ENCODE measurements around the gene DNLZ.

DNA sequence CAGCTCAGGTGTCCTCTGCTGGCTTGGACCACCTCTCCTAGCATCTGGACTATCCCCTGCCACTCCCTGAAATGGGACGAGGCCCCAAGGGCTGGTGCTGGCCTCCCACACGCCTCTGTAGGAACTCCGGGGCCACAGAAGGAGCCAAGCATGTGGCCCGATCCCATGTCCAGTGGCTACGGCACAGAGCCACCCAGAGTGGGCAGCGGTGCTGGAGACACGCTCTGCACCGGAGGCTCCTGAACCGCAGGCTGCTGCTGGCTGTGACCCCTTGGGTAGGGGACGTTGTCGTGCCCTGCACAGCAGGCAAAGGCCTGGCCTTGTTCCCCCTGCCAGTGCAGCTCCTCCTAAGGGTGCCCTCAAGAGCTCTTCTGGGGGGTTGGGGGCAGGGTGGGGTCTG is 16.3 kb upstream of the DNLZ start:
- no peak for TF ChIP-seq EZH2 (IDR thresholded peaks at IDR 0.05; ENCODE audit: low read length, missing control alignments)
- TF ChIP-seq, protein P1, sequence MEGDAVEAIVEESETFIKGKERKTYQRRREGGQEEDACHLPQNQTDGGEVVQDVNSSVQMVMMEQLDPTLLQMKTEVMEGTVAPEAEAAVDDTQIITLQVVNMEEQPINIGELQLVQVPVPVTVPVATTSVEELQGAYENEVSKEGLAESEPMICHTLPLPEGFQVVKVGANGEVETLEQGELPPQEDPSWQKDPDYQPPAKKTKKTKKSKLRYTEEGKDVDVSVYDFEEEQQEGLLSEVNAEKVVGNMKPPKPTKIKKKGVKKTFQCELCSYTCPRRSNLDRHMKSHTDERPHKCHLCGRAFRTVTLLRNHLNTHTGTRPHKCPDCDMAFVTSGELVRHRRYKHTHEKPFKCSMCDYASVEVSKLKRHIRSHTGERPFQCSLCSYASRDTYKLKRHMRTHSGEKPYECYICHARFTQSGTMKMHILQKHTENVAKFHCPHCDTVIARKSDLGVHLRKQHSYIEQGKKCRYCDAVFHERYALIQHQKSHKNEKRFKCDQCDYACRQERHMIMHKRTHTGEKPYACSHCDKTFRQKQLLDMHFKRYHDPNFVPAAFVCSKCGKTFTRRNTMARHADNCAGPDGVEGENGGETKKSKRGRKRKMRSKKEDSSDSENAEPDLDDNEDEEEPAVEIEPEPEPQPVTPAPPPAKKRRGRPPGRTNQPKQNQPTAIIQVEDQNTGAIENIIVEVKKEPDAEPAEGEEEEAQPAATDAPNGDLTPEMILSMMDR (conservative IDR thresholded peaks at IDR 0.05 in 1 of 2, IDR thresholded peaks at IDR 0.05 in 1 of 2; ENCODE audit: low read depth in 1 of 2, low read length in 2 of 2), result no peak

Measured in fibroblast of lung (primary cell).